ENCODE measurements around the gene ASAP3.

Gene ASAP3

GRCh38 chr1:23450894-23451293 lies 33.1 kb downstream of the ASAP3 start:
- Histone ChIP-seq H3K9me3 (replicated peaks in 1 of 11) (no peaks in the 10 kb centered on the region), H3K4me1 (peaks cover 20 to 38% (median 29%) of the 10 kb centered on the region in 10 experiments), H3K4me2 (peak overlapping the region in 4 of 11 experiments; percentile 65 to 77 (median 71); a peak in 4 of 22 replicates), H3K9ac (no peak overlapping the region), H4K20me1 (peaks cover 0 to 24% (median 10%) of the 10 kb centered on the region in 11 experiments; a peak in 12 of 22 replicates), H3K36me3 (no peaks in the 10 kb centered on the region), H3K4me3 (no peak overlapping the region), H3K27me3 (peaks cover 0 to 4% (median 0%) of the 10 kb centered on the region in 11 experiments; a peak in 1 of 22 replicates), H3K27ac (no peak overlapping the region)
- no peak for TF ChIP-seq Cebpa-rat (IDR thresholded peaks at IDR 0.05)

GRCh38 chr1:23449958-23450357 lies 34.0 kb downstream of the ASAP3 start:
- H3K4me1 ChIP-seq: peaks cover 26 to 43% (median 31%) of the 10 kb centered on the region in 10 experiments

GRCh38 chr1:23449306-23449705 lies 34.7 kb downstream of the ASAP3 start:
- peaks cover 0 to 24% (median 10%) of the 10 kb centered on the region in 11 experiments; a peak in 11 of 22 replicates for H4K20me1 ChIP-seq
- peaks cover 32 to 49% (median 38%) of the 10 kb centered on the region in 10 experiments for H3K4me1 ChIP-seq
- no peak overlapping the region for H3K9ac ChIP-seq
- no peak for TF ChIP-seq Cebpa-rat (IDR thresholded peaks at IDR 0.05)
- no peaks in the 10 kb centered on the region for H3K36me3 ChIP-seq
- no peak overlapping the region for H3K4me2 ChIP-seq
- no peak overlapping the region for H3K4me3 ChIP-seq
- H3K9me3 ChIP-seq (replicated peaks in 1 of 11): no peaks in the 10 kb centered on the region
- no peak overlapping the region for H3K27ac ChIP-seq
- H3K27me3 ChIP-seq: 0 out of 22 replicates have a peak, but pooled peaks cover 0 to 3% (median 0%) of the 10 kb centered on the region in 11 experiments

More at GRCh38 chr1:23449958-23450357, 34.0 kb downstream of the ASAP3 start:
- H3K4me2 ChIP-seq: no peak overlapping the region
- peaks cover 0 to 24% (median 10%) of the 10 kb centered on the region in 11 experiments; a peak in 11 of 22 replicates for H4K20me1 ChIP-seq
- 0 out of 22 replicates have a peak, but pooled peaks cover 0 to 3% (median 0%) of the 10 kb centered on the region in 11 experiments for H3K27me3 ChIP-seq
- no peaks in the 10 kb centered on the region for H3K9me3 ChIP-seq (replicated peaks in 1 of 11)
- no peak overlapping the region for H3K4me3 ChIP-seq
- H3K36me3 ChIP-seq: no peaks in the 10 kb centered on the region
- no peak for TF ChIP-seq Cebpa-rat (IDR thresholded peaks at IDR 0.05)
- no peak overlapping the region for H3K27ac ChIP-seq
- H3K9ac ChIP-seq: no peak overlapping the region

- TF ChIP-seq Cebpa-rat (IDR thresholded peaks at IDR 0.05): no peak
Measured at GRCh38 chr1:23448846-23449245, 35.1 kb downstream of the ASAP3 start.

GRCh38 chr1:23446661-23447310 lies 37.2 kb downstream of the ASAP3 start:
- H3K27ac ChIP-seq: no peak overlapping the region
- peaks cover 18 to 40% (median 24%) of the 10 kb centered on the region in 10 experiments for H3K4me1 ChIP-seq
- H3K4me3 ChIP-seq: no peak overlapping the region
- no peak overlapping the region for H3K9ac ChIP-seq
- peaks cover 0 to 7% (median 3%) of the 10 kb centered on the region in 11 experiments; a peak in 9 of 22 replicates for H4K20me1 ChIP-seq
- no peaks in the 10 kb centered on the region for H3K9me3 ChIP-seq (replicated peaks in 1 of 11)
- no peak for TF ChIP-seq Cebpa-rat (IDR thresholded peaks at IDR 0.05)
- H3K36me3 ChIP-seq: no peaks in the 10 kb centered on the region
- H3K27me3 ChIP-seq: 0 out of 22 replicates have a peak, but pooled peaks cover 0 to 3% (median 0%) of the 10 kb centered on the region in 11 experiments
- H3K4me2 ChIP-seq: peak overlapping the region in 4 of 11 experiments; percentile 18 to 90 (median 53); a peak in 4 of 22 replicates

More at GRCh38 chr1:23448846-23449245, 35.1 kb downstream of the ASAP3 start:
- H3K27ac ChIP-seq: no peak overlapping the region
- 0 out of 22 replicates have a peak, but pooled peaks cover 0 to 3% (median 0%) of the 10 kb centered on the region in 11 experiments for H3K27me3 ChIP-seq
- no peak overlapping the region for H3K4me3 ChIP-seq
- no peaks in the 10 kb centered on the region for H3K36me3 ChIP-seq
- H3K4me1 ChIP-seq: peaks cover 37 to 52% (median 40%) of the 10 kb centered on the region in 10 experiments
- H3K4me2 ChIP-seq: no peak overlapping the region
- H3K9me3 ChIP-seq (replicated peaks in 1 of 11): no peaks in the 10 kb centered on the region
- peaks cover 0 to 24% (median 10%) of the 10 kb centered on the region in 11 experiments; a peak in 11 of 22 replicates for H4K20me1 ChIP-seq
- H3K9ac ChIP-seq: no peak overlapping the region

- Histone ChIP-seq H3K9ac (peak overlapping the region in 2 of 11 experiments; percentile 0 to 52; a peak in 4 of 22 replicates), H3K36me3 (no peaks in the 10 kb centered on the region), H3K27ac (peak overlapping the region in 3 of 11 experiments; percentile 23 to 49 (median 23); a peak in 3 of 22 replicates), H3K4me2 (peak overlapping the region; percentile 7 to 90 (median 28); a peak in 15 of 22 replicates), H3K27me3 (no peaks in the 10 kb centered on the region), H4K20me1 (no peaks in the 10 kb centered on the region), H3K4me1 (peaks cover 11 to 36% (median 18%) of the 10 kb centered on the region in 10 experiments; a peak in 18 of 20 replicates), H3K4me3 (peak overlapping the region in 2 of 10 experiments; percentile 13 to 31; a peak in 4 of 20 replicates), H3K9me3 (replicated peaks in 1 of 11) (no peaks in the 10 kb centered on the region)
- TF ChIP-seq Cebpa-rat (IDR thresholded peaks at IDR 0.05): no peak
Measured at GRCh38 chr1:23444596-23445390, 39.2 kb downstream of the ASAP3 start.

- no peaks in the 10 kb centered on the region for H3K27me3 ChIP-seq
- no peaks in the 10 kb centered on the region for H4K20me1 ChIP-seq
- peak in 3 of 11 experiments; percentile 20 to 58 (median 35); a peak in 1 of 22 replicates for TF ChIP-seq Cebpa-rat (IDR thresholded peaks at IDR 0.05)
- H3K27ac ChIP-seq: peak overlapping the region in 3 of 11 experiments; percentile 23 to 49 (median 23); a peak in 3 of 22 replicates
- H3K4me3 ChIP-seq: peak overlapping the region in 2 of 10 experiments; percentile 13 to 31; a peak in 3 of 20 replicates
- peaks cover 11 to 36% (median 18%) of the 10 kb centered on the region in 10 experiments; a peak in 18 of 20 replicates for H3K4me1 ChIP-seq
- peak overlapping the region in 9 of 11 experiments; percentile 4 to 90 (median 35); a peak in 14 of 22 replicates for H3K4me2 ChIP-seq
- H3K9ac ChIP-seq: peak overlapping the region in 2 of 11 experiments; percentile 0 to 52; a peak in 2 of 22 replicates
- no peaks in the 10 kb centered on the region for H3K36me3 ChIP-seq
- no peaks in the 10 kb centered on the region for H3K9me3 ChIP-seq (replicated peaks in 1 of 11)
Measured at GRCh38 chr1:23444104-23444533, 39.9 kb downstream of the ASAP3 start.

- Histone ChIP-seq H3K27ac (no peak overlapping the region), H4K20me1 (peaks cover 0 to 4% (median 0%) of the 10 kb centered on the region in 11 experiments; a peak in 1 of 22 replicates), H3K4me1 (peaks cover 11 to 36% (median 18%) of the 10 kb centered on the region in 10 experiments; a peak in 18 of 20 replicates), H3K4me2 (peak overlapping the region in 1 of 11 experiments; percentile 90; a peak in 1 of 22 replicates), H3K27me3 (no peaks in the 10 kb centered on the region), H3K36me3 (peaks cover 0 to 6% (median 0%) of the 10 kb centered on the region in 11 experiments; a peak in 1 of 22 replicates), H3K4me3 (no peak overlapping the region), H3K9me3 (replicated peaks in 1 of 11) (no peaks in the 10 kb centered on the region), H3K9ac (no peak overlapping the region)
- no peak for TF ChIP-seq Cebpa-rat (IDR thresholded peaks at IDR 0.05)
Measured at GRCh38 chr1:23442751-23443150, 41.2 kb downstream of the ASAP3 start.

All from BLaER1 treated with 17β-estradiol and CSF1 and Interleukin-3, amounts not matched to agents 10 nM and 100 nM (cell line).